Upper lobe of left lung (tissue), 6 donors: ENCODE results near the gene NUCKS1. TPM values are rescaled to one million over a fixed set of nuclear protein-coding genes. Genes with fewer than 3 reads are reported as not detected.

Experiments used
- ATAC-seq, 2 donors: fragments of 200-7000 bp; cut with Tn5 transposase; one replicate each; pipeline ENCODE4 v1.9.1; 2022; ENCODE audit warnings: mild to moderate bottlenecking in 2 of 2, moderate library complexity in 2 of 2; ENCODE audit not compliant: low FRiP score in 2 of 2
- DNase-seq, 2 donors: peaks; one replicate each; pipeline ENCODE4 v3.0.0-alpha.2; 2019 to 2020
- H3K27ac ChIP-seq, 4 donors: fragments of 200-600 bp; sonication (generic); one replicate each; pipeline ENCODE4 v1.5.1; 2016 to 2019
- H3K27me3 ChIP-seq, 4 donors: fragments of 200-600 bp; sonication (generic); one replicate each; pipeline ENCODE4 v1.5.1; 2017 to 2019
- H3K36me3 ChIP-seq, 4 donors: fragments of 200-600 bp; sonication (generic); one replicate each; pipeline ENCODE4 v1.5.1; 2016 to 2019
- H3K4me1 ChIP-seq, 4 donors: fragments of 200-600 bp; sonication (generic); one replicate each; pipeline ENCODE4 v1.5.1; 2018 to 2019
- H3K4me3 ChIP-seq, 4 donors: fragments of 200-600 bp; sonication (generic); one replicate each; pipeline ENCODE4 v1.5.1; 2017 to 2019; ENCODE audit warnings: mild to moderate bottlenecking in 2 of 4, moderate library complexity in 1 of 4
- H3K9me3 ChIP-seq, 4 donors: fragments of 200-600 bp; sonication (generic); one replicate each; pipeline ENCODE4 v1.5.1; 2018 to 2019
- EP300 ChIP-seq, 4 donors: sonication (generic); formaldehyde crosslinking; IDR thresholded peaks; one replicate each; pipeline ENCODE4 v1.5.1; 2017; ENCODE audit warnings: antibody characterized with exemption in 4 of 4, control low read depth in 2 of 4
- POLR2A ChIP-seq, 4 donors: fragments of 450-650 bp; IDR thresholded peaks; one replicate each; pipeline ENCODE4 v1.5.1; 2016 to 2017; ENCODE audit warnings: antibody characterized with exemption in 4 of 4, mild to moderate bottlenecking in 2 of 4
- POLR2AphosphoS5 ChIP-seq, 2 donors: sonication (generic); formaldehyde crosslinking; IDR thresholded peaks; one replicate each; pipeline ENCODE4 v1.5.1; 2017; ENCODE audit warnings: antibody characterized with exemption in 2 of 2
- WGBS, 2 donors: methylation state at CpG; one replicate each; pipeline ENCODE4 v1.1.5; 2017 to 2018; 5-methylcytosine and 5-hydroxymethylcytosine counted together
- total RNA-seq, 6 donors: library from RNA; depleted of rRNA in 4 of 6; stranded (reverse); fragments of >200 nt in 4 of 6; gene quantifications; one replicate each; pipeline versions ENCODE4 v1.1.0 to v1.2.1, GENCODE V29; 2016 to 2021
- TF ChIP-seq, protein P1 (sequence below), 6 experiments: fragments of 450-650 bp in 4 of 6; fragments of 200-600 bp in 2 of 6; sonication (generic) in 2 of 6; IDR thresholded peaks; one replicate each; pipeline ENCODE4 v1.5.1; 2016 to 2019; ENCODE audit warnings: antibody characterized with exemption in 6 of 6
- donor health status: DM: no; HTN: no; CAD: no; lungs with moderate emphysema.
- donor health status: DM: no; HTN: yes; CAD: no; lungs with severe emphysema.

Gene NUCKS1
- total RNA-seq, 6 donors from 2014 or later = 65.4 to 182 (median 112) TPM

DNA sequence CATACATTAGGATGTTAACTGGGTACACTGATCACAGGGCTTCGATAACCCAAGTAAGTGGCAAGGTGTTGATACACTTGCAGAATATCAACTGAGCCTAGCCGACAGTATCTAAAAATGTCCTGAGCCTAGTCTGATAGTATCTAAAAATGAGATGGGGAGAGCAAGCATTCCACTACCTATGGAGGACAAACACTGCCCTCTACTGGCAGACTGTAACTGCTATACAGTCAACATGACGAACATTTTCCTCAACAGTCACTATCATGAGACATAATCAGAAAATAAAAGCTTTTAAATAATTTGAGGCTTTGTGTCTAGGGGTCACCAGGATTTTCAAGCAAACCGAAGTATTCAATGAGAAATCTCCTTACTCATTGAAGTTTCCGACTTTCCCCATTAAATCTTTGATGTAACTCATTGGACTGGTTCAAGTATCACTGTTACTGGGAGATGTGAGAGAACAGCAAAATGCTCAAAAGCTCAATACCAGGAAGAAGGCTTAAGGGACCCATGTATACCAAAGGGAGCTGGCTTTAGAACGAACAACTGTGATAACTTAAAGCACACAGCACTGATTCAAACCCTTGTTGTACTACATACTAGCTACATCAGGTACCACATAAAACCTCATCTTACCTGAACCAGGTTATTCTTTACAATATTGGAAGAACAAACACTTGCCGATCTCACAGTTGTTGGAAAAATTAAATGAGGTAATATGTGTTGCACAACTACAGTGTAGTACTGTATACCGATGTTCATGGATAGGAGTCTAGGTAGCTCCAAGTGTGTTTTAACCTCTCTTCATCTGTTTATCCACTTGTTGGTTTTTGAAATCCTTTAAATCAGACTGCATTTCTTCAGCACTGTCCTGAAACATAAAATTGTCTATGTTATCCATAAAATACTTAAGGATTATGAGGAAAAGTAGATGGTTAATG, 38.6 kb downstream of the NUCKS1 start:
- 48 to 52% methylated on average over 8 of the region's 8 CpGs for WGBS, 2 donors
- DNase-seq = peak in 1 of 2 donors; percentile 58
- Histone ChIP-seq H3K4me3 (no peak overlapping the region), H3K27ac (no peak overlapping the region), H3K36me3 (peaks cover 0 to 22% (median 1%) of the 10 kb centered on the region in 4 donors), H3K4me1 (no peaks in the 10 kb centered on the region), H3K9me3 (no peaks in the 10 kb centered on the region), H3K27me3 (no peaks in the 10 kb centered on the region)
- ATAC-seq = peak; percentile 82 to 86
- TF ChIP-seq, protein P1, sequence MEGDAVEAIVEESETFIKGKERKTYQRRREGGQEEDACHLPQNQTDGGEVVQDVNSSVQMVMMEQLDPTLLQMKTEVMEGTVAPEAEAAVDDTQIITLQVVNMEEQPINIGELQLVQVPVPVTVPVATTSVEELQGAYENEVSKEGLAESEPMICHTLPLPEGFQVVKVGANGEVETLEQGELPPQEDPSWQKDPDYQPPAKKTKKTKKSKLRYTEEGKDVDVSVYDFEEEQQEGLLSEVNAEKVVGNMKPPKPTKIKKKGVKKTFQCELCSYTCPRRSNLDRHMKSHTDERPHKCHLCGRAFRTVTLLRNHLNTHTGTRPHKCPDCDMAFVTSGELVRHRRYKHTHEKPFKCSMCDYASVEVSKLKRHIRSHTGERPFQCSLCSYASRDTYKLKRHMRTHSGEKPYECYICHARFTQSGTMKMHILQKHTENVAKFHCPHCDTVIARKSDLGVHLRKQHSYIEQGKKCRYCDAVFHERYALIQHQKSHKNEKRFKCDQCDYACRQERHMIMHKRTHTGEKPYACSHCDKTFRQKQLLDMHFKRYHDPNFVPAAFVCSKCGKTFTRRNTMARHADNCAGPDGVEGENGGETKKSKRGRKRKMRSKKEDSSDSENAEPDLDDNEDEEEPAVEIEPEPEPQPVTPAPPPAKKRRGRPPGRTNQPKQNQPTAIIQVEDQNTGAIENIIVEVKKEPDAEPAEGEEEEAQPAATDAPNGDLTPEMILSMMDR (IDR thresholded peaks at IDR 0.05) = peak; percentile 62 to 85 (median 78)
- no peak for TF ChIP-seq EP300 (IDR thresholded peaks at IDR 0.05)

DNA sequence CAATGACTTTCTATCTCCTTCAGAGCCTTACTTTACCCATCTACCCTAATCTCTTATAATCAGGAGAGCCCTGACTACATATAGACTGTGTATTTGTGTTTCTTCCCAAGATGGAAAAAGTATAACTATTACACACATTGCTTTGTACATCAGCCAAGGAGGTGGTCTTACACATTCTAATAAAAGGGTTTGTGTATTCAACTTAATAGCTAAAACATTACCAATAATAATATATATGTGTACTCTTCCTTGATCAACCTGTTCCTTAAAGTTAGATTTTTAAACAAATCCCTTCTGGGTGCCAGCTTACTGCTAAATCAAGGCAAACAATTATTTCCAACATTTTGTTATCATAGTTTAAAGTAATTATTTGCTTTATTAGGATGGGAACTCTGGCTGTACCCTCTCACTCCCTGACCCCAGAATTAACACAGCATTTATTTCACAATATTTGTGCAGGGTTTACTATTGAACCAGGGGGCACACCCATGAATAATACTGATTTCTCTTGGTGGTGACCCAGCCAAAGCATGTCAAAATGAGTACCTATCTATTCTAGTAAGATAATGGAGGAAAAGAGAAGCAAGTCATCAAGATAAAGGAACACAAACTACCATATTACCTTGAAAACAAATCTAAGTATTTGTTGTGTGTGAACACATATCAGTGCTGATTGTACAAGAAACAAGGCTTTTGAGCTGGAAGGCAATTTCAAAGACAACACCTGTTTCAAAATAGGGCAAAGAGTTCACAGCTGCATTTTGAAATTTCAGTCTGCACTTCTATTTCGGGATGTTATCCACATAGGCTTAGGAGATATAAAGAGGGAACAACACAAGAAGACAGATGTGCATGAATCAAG, 39.5 kb downstream of the NUCKS1 start:
- 63 to 68% methylated on average over 1 of the region's 1 CpG for WGBS, 2 donors
- ATAC-seq (no peak), DNase-seq (no peak)
- H3K4me3 ChIP-seq = no peak overlapping the region
- TF ChIP-seq, protein P1 (IDR thresholded peaks at IDR 0.05) = no peak
- TF ChIP-seq EP300 (IDR thresholded peaks at IDR 0.05) (no peak), POLR2A (IDR thresholded peaks at IDR 0.05) (no peak), POLR2AphosphoS5 (IDR thresholded peaks at IDR 0.05) (no peak)
- peaks cover 0 to 13% (median under 1%) of the 10 kb centered on the region in 4 donors for H3K36me3 ChIP-seq
- H3K27ac ChIP-seq = no peak overlapping the region
- H3K4me1 ChIP-seq = no peaks in the 10 kb centered on the region
- no peaks in the 10 kb centered on the region for H3K27me3 ChIP-seq
- no peaks in the 10 kb centered on the region for H3K9me3 ChIP-seq

DNA sequence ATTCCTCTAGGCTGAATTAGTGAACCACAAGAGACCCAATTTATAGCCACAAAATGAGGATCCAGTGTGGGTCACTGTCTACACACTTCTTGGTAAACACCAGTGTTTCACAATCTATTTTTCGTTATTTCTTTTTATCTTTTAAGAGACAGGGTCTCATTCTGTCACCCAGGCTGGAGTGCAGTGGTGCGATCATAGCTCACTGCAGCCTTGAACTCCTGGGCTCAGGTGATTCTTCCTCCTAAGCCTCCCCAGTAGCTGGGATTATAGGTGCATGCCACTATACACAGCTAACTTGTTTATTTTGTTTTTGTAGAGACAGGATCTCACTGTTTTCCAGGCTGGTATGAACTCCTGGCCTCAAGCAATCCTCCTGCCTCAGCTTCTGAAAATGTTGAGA, 40.3 kb downstream of the NUCKS1 start:
- H3K27ac ChIP-seq = no peak overlapping the region

DNA sequence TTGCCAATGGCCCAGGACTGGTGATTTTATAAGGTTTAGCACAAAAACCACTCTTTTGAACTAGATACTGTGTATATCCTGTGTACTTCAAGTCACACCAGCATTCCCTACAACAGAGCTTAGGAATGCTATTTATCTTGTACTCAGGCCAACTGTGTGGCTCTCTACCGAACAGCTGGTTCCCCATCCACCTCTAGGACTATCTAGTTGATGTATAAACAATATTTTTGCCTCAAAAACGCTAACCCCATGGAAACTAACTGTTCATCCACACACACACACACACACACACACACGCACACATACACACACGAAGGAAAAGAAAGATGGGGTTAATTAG, 41.0 kb downstream of the NUCKS1 start:
- H3K9me3 ChIP-seq = no peaks in the 10 kb centered on the region
- ATAC-seq (no peak), DNase-seq (no peak)
- TF ChIP-seq, protein P1 (IDR thresholded peaks at IDR 0.05) = no peak
- TF ChIP-seq EP300 (IDR thresholded peaks at IDR 0.05) (no peak), POLR2A (IDR thresholded peaks at IDR 0.05) (no peak), POLR2AphosphoS5 (IDR thresholded peaks at IDR 0.05) (no peak)
- H3K4me3 ChIP-seq = no peak overlapping the region
- H3K4me1 ChIP-seq = no peaks in the 10 kb centered on the region
- 49 to 61% methylated on average over 4 of the region's 4 CpGs for WGBS, 2 donors
- no peaks in the 10 kb centered on the region for H3K27me3 ChIP-seq
- no peak overlapping the region for H3K27ac ChIP-seq
- peaks cover 0 to 10% (median 0%) of the 10 kb centered on the region in 4 donors for H3K36me3 ChIP-seq

More for the DNA sequence above, 40.3 kb downstream of the NUCKS1 start:
- ATAC-seq (no peak), DNase-seq (no peak)
- Histone ChIP-seq H3K4me3 (no peak overlapping the region), H3K27me3 (no peaks in the 10 kb centered on the region), H3K36me3 (peaks cover 0 to 10% (median 0%) of the 10 kb centered on the region in 4 donors), H3K4me1 (no peaks in the 10 kb centered on the region), H3K9me3 (no peaks in the 10 kb centered on the region)
- TF ChIP-seq POLR2AphosphoS5 (IDR thresholded peaks at IDR 0.05) = no peak
- TF ChIP-seq EP300 (IDR thresholded peaks at IDR 0.05) = no peak
- TF ChIP-seq, protein P1 (IDR thresholded peaks at IDR 0.05) = no peak
- no peak for TF ChIP-seq POLR2A (IDR thresholded peaks at IDR 0.05)
- 64 to 73% methylated on average over 2 of the region's 2 CpGs for WGBS, 2 donors
